ENCODE data around the gene OAS3.

GRCh38 chr12:112927925-112928324, 10.3 kb upstream of the OAS3 start:
- no peak for TF ChIP-seq CTCF (IDR thresholded peaks at IDR 0.05; ENCODE audit: low read depth, low read length)
- no peak for TF ChIP-seq EZH2phosphoT487 (IDR thresholded peaks at IDR 0.05; ENCODE audit: low read depth)

All from OCI-LY3 (cell line).